ENCODE data around the gene USP32. TPM values are rescaled to one million over a fixed set of nuclear protein-coding genes. Genes with fewer than 3 reads are reported as not detected.
A peak's percentile ranks its signal among the peaks of the same experiment; 100 is the strongest.

The USP32 gene
- total and polyA plus RNA-seq, 2 of the 8 experiments (the other 6 are each of a cell fraction or from before 2014, with no cell fraction given) = 29.6 to 112 TPM

DNA sequence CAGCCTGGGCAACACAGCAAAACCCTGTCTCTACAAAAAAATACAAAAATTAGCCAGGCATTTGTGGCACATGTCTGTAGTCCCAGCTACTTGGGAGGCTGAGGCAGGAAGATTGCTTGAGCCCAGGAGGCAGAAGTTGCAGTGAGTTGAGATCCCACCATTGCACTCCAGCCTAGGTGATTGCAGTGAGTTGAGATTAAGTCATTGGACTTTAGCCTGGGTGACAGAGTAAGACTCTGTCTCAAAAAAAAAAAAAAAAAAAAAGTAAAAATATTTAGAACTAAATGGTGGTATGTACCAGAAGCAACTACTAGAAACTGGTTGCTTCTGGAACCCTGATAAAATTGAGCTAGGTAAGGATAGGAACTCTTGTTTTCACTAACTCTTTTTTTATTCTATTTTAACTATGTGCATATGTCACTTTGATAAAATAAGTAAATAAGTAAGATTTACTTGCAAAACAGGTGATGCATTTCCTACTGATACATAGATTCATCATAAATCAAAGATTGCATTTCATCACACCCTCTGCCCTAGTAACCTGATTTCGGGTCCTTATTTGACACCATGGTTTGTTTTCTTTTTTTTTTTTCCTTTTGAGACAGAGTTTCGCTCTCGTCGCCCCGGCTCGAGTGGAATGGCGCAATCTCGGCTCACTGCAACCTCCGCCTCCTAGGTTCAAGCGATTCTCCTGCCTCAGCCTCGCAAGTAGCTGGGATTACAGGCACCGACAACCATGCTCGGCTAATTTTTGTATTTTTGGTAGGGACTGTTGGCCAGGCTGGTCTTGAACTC is 66.0 kb downstream of the USP32 start:
- peaks cover 13% of the 10 kb centered on the region; the same call in 1 of the 2 replicates for H3K79me1 ChIP-seq (ENCODE audit: low read depth, low read length)
- no peak overlapping the region for H3K14ac ChIP-seq (ENCODE audit: insufficient read length)
- no peak overlapping the region for H4K8ac ChIP-seq (ENCODE audit: extremely low read depth, insufficient read depth, low read length)
- H3K4ac ChIP-seq (replicated peaks; ENCODE audit: insufficient read length, low read depth, low read length) = no peak overlapping the region
- no peak overlapping the region for H4K91ac ChIP-seq (replicated peaks; ENCODE audit: insufficient read length, low read length)
- no peak overlapping the region for H2AK5ac ChIP-seq (ENCODE audit: low read depth, low read length)
- peaks cover 6 to 19% (median 14%) of the 10 kb centered on the region in 4 experiments for H3K4me1 ChIP-seq (replicated peaks in 1 of 4; ENCODE audit: control insufficient read depth in 3 of 4, insufficient read depth in 4 of 4, low read length in 3 of 4)
- no peak overlapping the region for H2BK15ac ChIP-seq (ENCODE audit: low read length)
- peaks cover 4 to 90% of the 10 kb centered on the region in 2 experiments; a peak in 3 of 4 replicates for H3K79me2 ChIP-seq (ENCODE audit: control insufficient read depth in 1 of 2, insufficient read depth in 2 of 2, low read length in 2 of 2)
- H3K4me2 ChIP-seq (ENCODE audit: insufficient read depth in 1 of 2, low read depth in 2 of 2, low read length in 2 of 2) = no peak overlapping the region
- ChIA-PET CTCF (ENCODE audit: partially characterized antibody) (interaction anchor here (1.1 kb wide), 1 partner anchor 315 kb away, joined by 3 read pairs; no protein-coding TSS in a partner anchor), POLR2A (ENCODE audit: partially characterized antibody) (no interaction called here)
- no peak overlapping the region for H3K4me3 ChIP-seq (ENCODE audit: extremely low read depth in 1 of 4, insufficient read depth in 2 of 4, low read depth in 3 of 4, low read length in 4 of 4)
- no peak overlapping the region for H2BK12ac ChIP-seq (ENCODE audit: low read depth, low read length)
- no peak overlapping the region for H2BK120ac ChIP-seq (replicated peaks; ENCODE audit: low read depth, low read length)
- no peak overlapping the region for H3K56ac ChIP-seq (replicated peaks; ENCODE audit: insufficient read length, low read depth, low read length)
- H3K18ac ChIP-seq (ENCODE audit: extremely low read depth, low read length) = no peak overlapping the region
- H2AFZ ChIP-seq (ENCODE audit: low read length) = no peak overlapping the region
- H4K20me1 ChIP-seq (replicated peaks in 1 of 2; ENCODE audit: control insufficient read depth in 1 of 2, insufficient read depth in 2 of 2, low read length in 2 of 2) = peaks cover 12 to 18% of the 10 kb centered on the region in 2 experiments
- H3K9me3 ChIP-seq (ENCODE audit: insufficient read depth in 2 of 2, low read depth in 1 of 2, low read length in 1 of 2) = no peaks in the 10 kb centered on the region
- no peak overlapping the region for H2BK5ac ChIP-seq (ENCODE audit: low read depth, low read length)
- H4K5ac ChIP-seq (ENCODE audit: insufficient read length, low read depth, low read length) = no peak overlapping the region
- H3K23ac ChIP-seq (ENCODE audit: insufficient read length) = no peak overlapping the region
- H3K23me2 ChIP-seq (ENCODE audit: low read depth, low read length) = no peaks in the 10 kb centered on the region
- TF ChIP-seq EZH2 (IDR thresholded peaks at IDR 0.05; ENCODE audit: low read depth, low read length, severe bottlenecking) = no peak
- no peak for TF ChIP-seq CHD1 (IDR thresholded peaks at IDR 0.05; ENCODE audit: low read depth, low read length)
- no peak for TF ChIP-seq RAD21 (IDR thresholded peaks at IDR 0.05 in 1 of 2, conservative IDR thresholded peaks at IDR 0.05 in 1 of 2; ENCODE audit: low read depth in 2 of 2, low read length in 2 of 2)
- peak; percentile 53; the same call in 1 of the 2 replicates for TF ChIP-seq CEBPB (IDR thresholded peaks at IDR 0.05; ENCODE audit: low read depth, low read length)
- FAIRE-seq = no peak
- DNase-seq (ENCODE audit: low read depth in 1 of 2, low spot score in 2 of 2) = no peak
- H2BK20ac ChIP-seq (ENCODE audit: low read length) = no peak overlapping the region
- H3K27me3 ChIP-seq (replicated peaks in 1 of 4; ENCODE audit: control insufficient read depth in 3 of 4, extremely low read depth in 1 of 4, insufficient read depth in 3 of 4, low read length in 3 of 4) = no peaks in the 10 kb centered on the region
- H3K9ac ChIP-seq (replicated peaks in 1 of 4; ENCODE audit: extremely low read depth in 1 of 4, low read depth in 3 of 4, low read length in 3 of 4) = no peak overlapping the region
- no peak overlapping the region for H3K27ac ChIP-seq (ENCODE audit: low read depth, low read length)
- H3K36me3 ChIP-seq (ENCODE audit: control insufficient read depth in 2 of 4, insufficient read depth in 4 of 4, low read length in 3 of 4) = no peaks in the 10 kb centered on the region
- WGBS, 2 experiments (ENCODE audit: extremely low coverage in 1 of 2, insufficient coverage in 1 of 2, insufficient read length in 1 of 2, insufficient replicate concordance in 2 of 2, low coverage in 1 of 2, low lambda C conversion rate in 2 of 2, missing lambda C conversion rate in 1 of 2) = 98% methylated on average over 8 of the region's 13 CpGs; no CpG with 5 or more reads in 1 of the 2 experiments
